HG03039 (cell line): ENCODE data around the gene NLGN1.

ENCODE experiments used
- ATAC-seq: cut with Tn5 transposase; IDR thresholded peaks from one replicate; pipeline ENCODE4 v1.9.1; 2021; ENCODE audit warnings: mild to moderate bottlenecking, moderate library complexity; ENCODE audit not compliant: unreplicated experiment

Gene NLGN1

GRCh38 chr3:174132006-174132405, 734.5 kb downstream of the NLGN1 start:
- ATAC-seq: no peak

- no peak for ATAC-seq
Measured at GRCh38 chr3:174132421-174133042, 735.0 kb downstream of the NLGN1 start.

- no peak for ATAC-seq
Measured at GRCh38 chr3:174146008-174146407, 748.5 kb downstream of the NLGN1 start.

- ATAC-seq: no peak
Measured at GRCh38 chr3:174147798-174148197, 750.3 kb downstream of the NLGN1 start.

GRCh38 chr3:174153871-174154270, 756.3 kb downstream of the NLGN1 start:
- ATAC-seq: no peak

GRCh38 chr3:174156200-174156599, 758.7 kb downstream of the NLGN1 start:
- no peak for ATAC-seq

GRCh38 chr3:174158674-174159073, 761.1 kb downstream of the NLGN1 start:
- no peak for ATAC-seq

- no peak for ATAC-seq
Measured at GRCh38 chr3:174159604-174160003, 762.1 kb downstream of the NLGN1 start.

- no peak for ATAC-seq
Measured at GRCh38 chr3:174162550-174162949, 765.0 kb downstream of the NLGN1 start.

- no peak for ATAC-seq
Measured at GRCh38 chr3:174168026-174168425, 770.5 kb downstream of the NLGN1 start.

GRCh38 chr3:174168538-174169254, 771.2 kb downstream of the NLGN1 start:
- ATAC-seq: no peak

GRCh38 chr3:174169736-174170135, 772.2 kb downstream of the NLGN1 start:
- no peak for ATAC-seq

GRCh38 chr3:174170248-174170647, 772.7 kb downstream of the NLGN1 start:
- no peak for ATAC-seq

- ATAC-seq: no peak
Measured at GRCh38 chr3:174186377-174186989, 788.9 kb downstream of the NLGN1 start.

- ATAC-seq: no peak
Measured at GRCh38 chr3:174191380-174191779, 793.8 kb downstream of the NLGN1 start.

- ATAC-seq: no peak
Measured at GRCh38 chr3:174191895-174192294, 794.4 kb downstream of the NLGN1 start.

GRCh38 chr3:174192471-174192870, 794.9 kb downstream of the NLGN1 start:
- ATAC-seq: no peak

- ATAC-seq: no peak
Measured at GRCh38 chr3:174193604-174194003, 796.1 kb downstream of the NLGN1 start.

GRCh38 chr3:174197416-174197815, 799.9 kb downstream of the NLGN1 start:
- ATAC-seq: no peak

GRCh38 chr3:174198199-174198598, 800.7 kb downstream of the NLGN1 start:
- no peak for ATAC-seq

- ATAC-seq: no peak
Measured at GRCh38 chr3:174199696-174200095, 802.2 kb downstream of the NLGN1 start.

GRCh38 chr3:174202116-174202515, 804.6 kb downstream of the NLGN1 start:
- ATAC-seq: no peak
